Stimulated activated CD8-positive, alpha-beta memory T cell treated with anti-CD3 and anti-CD28 coated beads, Interleukin-15, amount 100 ng/mL, for 24 hours (primary cell): ENCODE results near the gene CCDC63.
"Not testable (repeated sequence)": the region's sequence is repeated elsewhere in the genome, so short reads cannot be mapped to it uniquely, and the experiment has no call there.

Source experiments
- DNase-seq: peaks from one replicate; pipeline ENCODE4 v3.0.0-alpha.2; 2020; ENCODE audit warnings: low read depth

CCDC63 gene

GRCh38 chr12:110844551-110845338 lies 2.0 kb upstream of the CCDC63 start:
- no peak for DNase-seq

- no peak for DNase-seq
These were observed 1.5 kb upstream of the CCDC63 start for GRCh38 chr12:110845339-110845682.

- DNase-seq = no peak
These were observed 1.6 kb downstream of the CCDC63 start for GRCh38 chr12:110848314-110848923.

- no peak for DNase-seq
These were observed 2.4 kb downstream of the CCDC63 start for GRCh38 chr12:110849221-110849620.

GRCh38 chr12:110849748-110850403 lies 3.1 kb downstream of the CCDC63 start:
- DNase-seq = no peak

GRCh38 chr12:110850762-110851161 lies 4.0 kb downstream of the CCDC63 start:
- no peak for DNase-seq

GRCh38 chr12:110853836-110854235 lies 7.0 kb downstream of the CCDC63 start:
- DNase-seq = no peak

GRCh38 chr12:110856542-110856941 lies 9.8 kb downstream of the CCDC63 start:
- no peak for DNase-seq

GRCh38 chr12:110857528-110857927 lies 10.7 kb downstream of the CCDC63 start:
- no peak for DNase-seq

GRCh38 chr12:110857954-110858353 lies 11.2 kb downstream of the CCDC63 start:
- not testable (repeated sequence) for DNase-seq

- DNase-seq = no peak
These were observed 12.1 kb downstream of the CCDC63 start for GRCh38 chr12:110858848-110859247.

- no peak for DNase-seq
These were observed 14.1 kb downstream of the CCDC63 start for GRCh38 chr12:110860833-110861296.

- DNase-seq = no peak
These were observed 14.9 kb downstream of the CCDC63 start for GRCh38 chr12:110861729-110862128.

- DNase-seq = no peak
These were observed 15.5 kb downstream of the CCDC63 start for GRCh38 chr12:110862329-110862728.

- no peak for DNase-seq
These were observed 16.4 kb downstream of the CCDC63 start for GRCh38 chr12:110863161-110863560.

GRCh38 chr12:110865521-110865920 lies 18.7 kb downstream of the CCDC63 start:
- DNase-seq = no peak

GRCh38 chr12:110869026-110869425 lies 22.2 kb downstream of the CCDC63 start:
- DNase-seq = no peak

GRCh38 chr12:110869803-110870202 lies 23.0 kb downstream of the CCDC63 start:
- DNase-seq = no peak

- no peak for DNase-seq
These were observed 25.3 kb downstream of the CCDC63 start for GRCh38 chr12:110872100-110872499.

GRCh38 chr12:110874351-110874750 lies 27.6 kb downstream of the CCDC63 start:
- DNase-seq = no peak

GRCh38 chr12:110874781-110875180 lies 28.0 kb downstream of the CCDC63 start:
- no peak for DNase-seq

- no peak for DNase-seq
These were observed 33.9 kb downstream of the CCDC63 start for GRCh38 chr12:110880651-110881050.

- DNase-seq = no peak
These were observed 36.5 kb downstream of the CCDC63 start for GRCh38 chr12:110883251-110883650.
